Endothelial cell of umbilical vein (primary cell): ENCODE results near the gene ENG. TPM values are rescaled to one million over a fixed set of nuclear protein-coding genes. Genes with fewer than 3 reads are reported as not detected.
A peak's percentile ranks its signal among the peaks of the same experiment; 100 is the strongest.

Experiments used
- BruUV-seq: library from RNA; stranded (reverse); fragments of 400-500 nt; replicated peaks from 2 replicates; lab custom pipeline; 2021; lab: Mats Ljungman, UMichigan
- CTCF ChIA-PET: fragments of 300-600, 350-600 bp; sonication (Branson Sonifier 250); formaldehyde crosslinking; loops from one replicate; lab custom pipeline; 2021; ENCODE audit warnings: antibody characterized with exemption, inconsistent platforms; lab: Charles Lee
- POLR2A ChIA-PET: fragments of 300-600, 350-600 bp; sonication (Branson Sonifier 250); formaldehyde crosslinking; loops from one replicate; lab custom pipeline; 2021; ENCODE audit warnings: antibody characterized with exemption, inconsistent platforms; lab: Charles Lee
- DNase-seq: peaks from one replicate; pipeline ENCODE4 v3.0.0-alpha.2; 2011; ENCODE audit warnings: low read depth, low spot score
- FAIRE-seq: peaks from 2 replicates; lab custom pipeline; 2011; peaks lifted over from hg19 to GRCh38; lab: Jason Lieb, UNC
- H2AFZ ChIP-seq: 2 replicates; pipeline ENCODE4 v1.6.0; 2012; ENCODE audit warnings: low read depth, low read length, control low read depth, inconsistent platforms
- H3K27ac ChIP-seq: 2 replicates; pipeline ENCODE4 v1.5.1; 2011; ENCODE audit warnings: low read depth, mild to moderate bottlenecking, control low read depth, low read length, moderate library complexity; ENCODE audit not compliant: insufficient read depth
- H3K27me3 ChIP-seq, 2 experiments: 2 replicates each; pipeline versions ENCODE4 v1.6.0 to v1.6.1; 2011; ENCODE audit warnings: low read length in 2 of 2, mixed read lengths in 1 of 2; ENCODE audit not compliant: control insufficient read depth in 2 of 2, insufficient read depth in 2 of 2
- H3K36me3 ChIP-seq, 2 experiments: 2 replicates in 1 of 2; 3 replicates in 1 of 2; pipeline ENCODE4 v1.5.1; 2011; ENCODE audit warnings: low read length in 2 of 2, mild to moderate bottlenecking in 1 of 2, moderate library complexity in 1 of 2; ENCODE audit not compliant: control insufficient read depth in 2 of 2, insufficient read depth in 2 of 2; ENCODE audit errors: extremely low read depth in 1 of 2
- H3K4me1 ChIP-seq: 3 replicates; pipeline ENCODE4 v1.5.1; 2011; ENCODE audit warnings: mild to moderate bottlenecking, low read length; ENCODE audit not compliant: control insufficient read depth, insufficient read depth; ENCODE audit errors: extremely low read depth
- H3K4me2 ChIP-seq: 2 replicates; pipeline ENCODE4 v1.6.1; 2011; ENCODE audit warnings: low read length, control low read depth, mixed read lengths; ENCODE audit not compliant: insufficient read depth
- H3K4me3 ChIP-seq, 3 experiments: fragments of 200-600 bp in 1 of 3; sonication (generic), shearing (Covaris generic) in 1 of 3; replicated peaks in 1 of 3; 2 replicates each; pipeline ENCODE4 v1.5.1; 2011 to 2016; ENCODE audit warnings: control low read depth in 3 of 3, low read length in 3 of 3, mild to moderate bottlenecking in 2 of 3, inconsistent platforms in 1 of 3, low read depth in 1 of 3, moderate library complexity in 1 of 3; ENCODE audit not compliant: insufficient read depth in 1 of 3
- H3K79me2 ChIP-seq: 2 replicates; pipeline ENCODE4 v1.6.0; 2012; ENCODE audit warnings: low read length, inconsistent platforms; ENCODE audit not compliant: control insufficient read depth, insufficient read depth
- H3K9ac ChIP-seq: replicated peaks from 2 replicates; pipeline ENCODE3; 2011; ENCODE audit warnings: low read length, control low read depth; ENCODE audit not compliant: insufficient read depth; ENCODE audit errors: extremely low read depth
- H3K9me1 ChIP-seq: replicated peaks from 3 replicates; pipeline ENCODE4 v1.6.0; 2011; ENCODE audit warnings: mild to moderate bottlenecking, low read length; ENCODE audit not compliant: control insufficient read depth, insufficient read depth; ENCODE audit errors: extremely low read depth
- H3K9me3 ChIP-seq: replicated peaks from 2 replicates; pipeline ENCODE4 v1.5.1; 2012; ENCODE audit warnings: low read length, inconsistent platforms; ENCODE audit not compliant: control insufficient read depth, insufficient read depth
- H4K20me1 ChIP-seq: replicated peaks from 2 replicates; pipeline ENCODE3; 2011; ENCODE audit warnings: mild to moderate bottlenecking, low read length; ENCODE audit not compliant: control insufficient read depth, insufficient read depth; ENCODE audit errors: extremely low read depth
- EZH2 ChIP-seq: IDR thresholded peaks from 2 replicates; pipeline ENCODE4 v1.6.1; 2012; ENCODE audit warnings: borderline replicate concordance, low read depth, mild to moderate bottlenecking, moderate library complexity, low read length, inconsistent platforms; ENCODE audit not compliant: severe bottlenecking
- FOS ChIP-seq: IDR thresholded peaks from 2 replicates; pipeline ENCODE4 v1.6.1; 2011; ENCODE audit warnings: mild to moderate bottlenecking, low read length, moderate library complexity, borderline replicate concordance; ENCODE audit not compliant: insufficient read depth
- GATA2 ChIP-seq: IDR thresholded peaks from 2 replicates; pipeline ENCODE4 v1.7.0; 2011; ENCODE audit warnings: low read depth, mild to moderate bottlenecking, moderate library complexity, mixed read lengths, low read length; ENCODE audit not compliant: insufficient read length, insufficient read depth
- JUN ChIP-seq: IDR thresholded peaks from 2 replicates; pipeline ENCODE4 v1.6.1; 2011; ENCODE audit warnings: borderline replicate concordance, low read depth; ENCODE audit not compliant: insufficient read length, insufficient read depth
- MAX ChIP-seq: IDR thresholded peaks from 2 replicates; pipeline ENCODE4 v1.6.1; 2011; ENCODE audit not compliant: insufficient read depth, insufficient read length
- MYC ChIP-seq: IDR thresholded peaks from one replicate; pipeline ENCODE4 v1.6.1; 2011; ENCODE audit warnings: mild to moderate bottlenecking, low read depth, low read length
- POLR2A ChIP-seq: IDR thresholded peaks from 2 replicates; pipeline ENCODE4 v1.6.1; 2012; ENCODE audit warnings: low read depth, mild to moderate bottlenecking, control low read depth, low read length
- POLR2AphosphoS5 ChIP-seq: IDR thresholded peaks from 2 replicates; pipeline ENCODE4 v1.6.1; 2012; ENCODE audit warnings: low read depth, mild to moderate bottlenecking, control low read depth, low read length, moderate library complexity; ENCODE audit not compliant: insufficient read depth
- dilution Hi-C: fragments of 300-500 bp; cut with MboI; formaldehyde crosslinking; loops from one replicate; pipeline ENCODE4 v1.15.0; 2019; ENCODE audit warnings: low sequenced_read_pairs; ENCODE audit not compliant: extremely low pct_ligation_motif_present
- intact Hi-C: fragments of 100-400 bp; cut with micrococcal nuclease; formaldehyde crosslinking; loops from one replicate; pipeline ENCODE4 v1.10.0; 2022
- polyA plus RNA-seq, 4 experiments: library from polyadenylated mRNA; depleted of rRNA in 3 of 4; stranded (reverse) in 3 of 4; unstranded in 1 of 4; fragments of >200 nt; gene quantifications; 2 replicates each; pipeline versions ENCODE4 v1.2.1 to v1.2.3, GENCODE V29; 2011 to 2012; ENCODE audit warnings: missing spikeins in 1 of 4
- total RNA-seq: library from RNA; stranded (reverse); gene quantifications from 2 replicates; pipeline ENCODE4 v1.2.3, GENCODE V29; 2021
- TF ChIP-seq, protein P1 (sequence below), 2 donors: IDR thresholded peaks; 1 replicate in 1 of 2; 2 replicates in 1 of 2; pipeline ENCODE4 v1.5.1; 2011; ENCODE audit warnings: low read length in 2 of 2, mild to moderate bottlenecking in 2 of 2, moderate library complexity in 2 of 2, control low read depth in 1 of 2, inconsistent platforms in 1 of 2, low read depth in 1 of 2; ENCODE audit not compliant: insufficient read depth in 1 of 2; ENCODE audit errors: extremely low read depth in 1 of 2

The ENG gene
- total and polyA plus RNA-seq, 2 donors (not counting 3 experiments of a cell fraction or from before 2014, with no cell fraction given): 338 to 728 TPM

DNA sequence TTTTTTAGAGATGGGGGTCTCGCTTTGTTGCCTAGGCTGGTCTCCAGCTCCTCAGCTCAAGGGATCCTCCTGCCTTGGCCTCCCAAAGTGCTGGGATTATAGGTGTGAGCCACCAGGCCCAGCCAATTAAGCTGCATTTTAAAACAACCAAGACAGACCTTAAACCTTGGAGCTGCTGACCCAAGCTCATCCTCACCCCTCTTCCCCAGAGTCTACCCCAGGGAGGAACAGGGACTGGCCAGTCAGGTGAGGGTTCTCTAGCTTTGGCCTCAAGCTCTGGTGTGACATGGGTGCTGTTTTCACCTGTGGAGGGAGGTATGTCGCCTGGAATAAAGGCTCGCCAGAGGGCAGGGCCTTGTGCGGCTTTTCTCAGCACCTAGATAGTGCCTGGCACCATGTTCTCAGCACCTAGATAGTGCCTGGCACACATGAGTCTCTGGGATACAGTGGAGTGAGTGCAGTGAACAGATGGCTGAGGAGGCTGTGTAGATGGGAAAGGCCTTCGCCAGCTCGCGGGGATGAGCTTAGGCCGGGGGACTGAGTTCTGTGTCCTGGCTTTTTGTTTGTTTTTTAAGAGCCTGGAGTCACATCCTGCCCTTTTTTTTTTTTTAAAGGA is 61.3 kb downstream of the ENG start:
- Histone ChIP-seq H3K9me1 (no peaks in the 10 kb centered on the region), H3K27me3 (no peaks in the 10 kb centered on the region), H3K4me2 (no peak overlapping the region), H3K27ac (peak overlapping the region; percentile 35), H3K79me2 (peaks cover 29% of the 10 kb centered on the region), H3K4me1 (peaks cover 14% of the 10 kb centered on the region), H3K9ac (peak overlapping the region; percentile 30), H3K36me3 (peaks cover 28 to 32% of the 10 kb centered on the region in 2 experiments), H2AFZ (no peak overlapping the region), H4K20me1 (no peaks in the 10 kb centered on the region), H3K4me3 (no peak overlapping the region), H3K9me3 (no peaks in the 10 kb centered on the region)
- peak; percentile 31 for FAIRE-seq
- BruUV-seq: no TSS peak
- dilution Hi-C loops (no loop called here), intact Hi-C loops (no loop called here)
- CTCF ChIA-PET: interaction anchor here (1.0 to 2.5 kb wide), 7 partner anchors 8 to 117 kb away, joined by 3 to 25 read pairs (median 5); partner anchors contain the start of genes ENG and TOR2A
- DNase-seq: peak; percentile 45
- TF ChIP-seq EZH2 (no peak), POLR2A (peak; percentile 25), GATA2 (no peak), MAX (no peak), POLR2AphosphoS5 (peak; percentile 40), FOS (no peak), MYC (no peak), JUN (no peak)
- TF ChIP-seq, protein P1, sequence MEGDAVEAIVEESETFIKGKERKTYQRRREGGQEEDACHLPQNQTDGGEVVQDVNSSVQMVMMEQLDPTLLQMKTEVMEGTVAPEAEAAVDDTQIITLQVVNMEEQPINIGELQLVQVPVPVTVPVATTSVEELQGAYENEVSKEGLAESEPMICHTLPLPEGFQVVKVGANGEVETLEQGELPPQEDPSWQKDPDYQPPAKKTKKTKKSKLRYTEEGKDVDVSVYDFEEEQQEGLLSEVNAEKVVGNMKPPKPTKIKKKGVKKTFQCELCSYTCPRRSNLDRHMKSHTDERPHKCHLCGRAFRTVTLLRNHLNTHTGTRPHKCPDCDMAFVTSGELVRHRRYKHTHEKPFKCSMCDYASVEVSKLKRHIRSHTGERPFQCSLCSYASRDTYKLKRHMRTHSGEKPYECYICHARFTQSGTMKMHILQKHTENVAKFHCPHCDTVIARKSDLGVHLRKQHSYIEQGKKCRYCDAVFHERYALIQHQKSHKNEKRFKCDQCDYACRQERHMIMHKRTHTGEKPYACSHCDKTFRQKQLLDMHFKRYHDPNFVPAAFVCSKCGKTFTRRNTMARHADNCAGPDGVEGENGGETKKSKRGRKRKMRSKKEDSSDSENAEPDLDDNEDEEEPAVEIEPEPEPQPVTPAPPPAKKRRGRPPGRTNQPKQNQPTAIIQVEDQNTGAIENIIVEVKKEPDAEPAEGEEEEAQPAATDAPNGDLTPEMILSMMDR (IDR thresholded peaks at IDR 0.05; ENCODE audit: extremely low read depth in 1 of 2, insufficient read depth in 1 of 2, low read depth in 1 of 2, low read length in 2 of 2): no peak
- POLR2A ChIA-PET: interaction anchor here (1.0 to 1.1 kb wide), 3 partner anchors 9 to 105 kb away, joined by 3 to 4 read pairs (median 3); partner anchors contain the start of gene FPGS
